ENCODE data around the gene COL4A1.
A peak's percentile ranks its signal among the peaks of the same experiment; 100 is the strongest.

Gene COL4A1

GRCh38 chr13:110230661-110231347 lies 76.2 kb downstream of the COL4A1 start:
- intact Hi-C loops (cut with DNase I): no loop called here

GRCh38 chr13:110229905-110230563 lies 76.9 kb downstream of the COL4A1 start:
- no peak for DNase-seq

More at GRCh38 chr13:110230661-110231347, 76.2 kb downstream of the COL4A1 start:
- peak in 1 of 10 donors; percentile 79 for DNase-seq

GRCh38 chr13:110228936-110229904 lies 77.7 kb downstream of the COL4A1 start:
- intact Hi-C loops (cut with DNase I): no loop called here
- peak in 1 of 10 donors; percentile 41 for DNase-seq

More at GRCh38 chr13:110229905-110230563, 76.9 kb downstream of the COL4A1 start:
- intact Hi-C loops (cut with DNase I): no loop called here

- DNase-seq: peak in 2 of 10 donors; percentile 46 to 76
- intact Hi-C loops (cut with DNase I): no loop called here
Observed at GRCh38 chr13:110227864-110228643, 78.9 kb downstream of the COL4A1 start.

- intact Hi-C loops (cut with DNase I): no loop called here
- no peak for DNase-seq
Observed at GRCh38 chr13:110227416-110227815, 79.5 kb downstream of the COL4A1 start.

- intact Hi-C loops (cut with DNase I): no loop called here
Observed at GRCh38 chr13:110225609-110226574, 81.1 kb downstream of the COL4A1 start.

GRCh38 chr13:110225003-110225402 lies 82.0 kb downstream of the COL4A1 start:
- DNase-seq: no peak
- intact Hi-C loops (cut with DNase I): no loop called here

More at GRCh38 chr13:110225609-110226574, 81.1 kb downstream of the COL4A1 start:
- no peak for DNase-seq

- DNase-seq: no peak
- intact Hi-C loops (cut with DNase I): no loop called here
Observed at GRCh38 chr13:110224519-110224918, 82.4 kb downstream of the COL4A1 start.

GRCh38 chr13:110221406-110222117 lies 85.4 kb downstream of the COL4A1 start:
- intact Hi-C loops (cut with DNase I): loop anchor here (2.0 kb wide), 1 partner anchor 189 kb away; no protein-coding TSS in a partner anchor
- DNase-seq: no peak

GRCh38 chr13:110220471-110220870 lies 86.5 kb downstream of the COL4A1 start:
- DNase-seq: no peak
- intact Hi-C loops (cut with DNase I): no loop called here

GRCh38 chr13:110218581-110219201 lies 88.3 kb downstream of the COL4A1 start:
- DNase-seq: peak in 1 of 10 donors; percentile 57

GRCh38 chr13:110217811-110218210 lies 89.1 kb downstream of the COL4A1 start:
- intact Hi-C loops (cut with DNase I): no loop called here

More at GRCh38 chr13:110218581-110219201, 88.3 kb downstream of the COL4A1 start:
- intact Hi-C loops (cut with DNase I): no loop called here

GRCh38 chr13:110217085-110217484 lies 89.9 kb downstream of the COL4A1 start:
- intact Hi-C loops (cut with DNase I): no loop called here
- DNase-seq: no peak

More at GRCh38 chr13:110217811-110218210, 89.1 kb downstream of the COL4A1 start:
- no peak for DNase-seq

- intact Hi-C loops (cut with DNase I): no loop called here
- DNase-seq: no peak
Observed at GRCh38 chr13:110216398-110217041, 90.4 kb downstream of the COL4A1 start.

GRCh38 chr13:110216006-110216397 lies 91.0 kb downstream of the COL4A1 start:
- DNase-seq: no peak
- intact Hi-C loops (cut with DNase I): no loop called here

GRCh38 chr13:110215606-110216005 lies 91.4 kb downstream of the COL4A1 start:
- intact Hi-C loops (cut with DNase I): no loop called here
- no peak for DNase-seq

GRCh38 chr13:110214637-110215036 lies 92.3 kb downstream of the COL4A1 start:
- intact Hi-C loops (cut with DNase I): no loop called here
- DNase-seq: no peak
